Thyroid gland (tissue), 4 donors: Measurements from ENCODE around the gene SYNGR3.
"Not testable (repeated sequence)": the region's sequence is repeated elsewhere in the genome, so short reads cannot be mapped to it uniquely, and the experiment has no call there.

Experiments
- POLR2A ChIP-seq, 2 donors: fragments of 450-650 bp; IDR thresholded peaks; one replicate each; pipeline ENCODE4 v1.6.1; 2017; ENCODE audit warnings: antibody characterized with exemption in 2 of 2, mild to moderate bottlenecking in 2 of 2, moderate library complexity in 1 of 2
- TF ChIP-seq, protein P1 (sequence below), 6 experiments: fragments of 200-600 bp in 3 of 6; fragments of 450-650 bp in 3 of 6; sonication (generic) in 3 of 6; IDR thresholded peaks; one replicate each; pipeline ENCODE4 v1.5.1; 2016 to 2019; ENCODE audit warnings: antibody characterized with exemption in 6 of 6, mild to moderate bottlenecking in 2 of 6, inconsistent platforms in 1 of 6, moderate library complexity in 1 of 6

DNA sequence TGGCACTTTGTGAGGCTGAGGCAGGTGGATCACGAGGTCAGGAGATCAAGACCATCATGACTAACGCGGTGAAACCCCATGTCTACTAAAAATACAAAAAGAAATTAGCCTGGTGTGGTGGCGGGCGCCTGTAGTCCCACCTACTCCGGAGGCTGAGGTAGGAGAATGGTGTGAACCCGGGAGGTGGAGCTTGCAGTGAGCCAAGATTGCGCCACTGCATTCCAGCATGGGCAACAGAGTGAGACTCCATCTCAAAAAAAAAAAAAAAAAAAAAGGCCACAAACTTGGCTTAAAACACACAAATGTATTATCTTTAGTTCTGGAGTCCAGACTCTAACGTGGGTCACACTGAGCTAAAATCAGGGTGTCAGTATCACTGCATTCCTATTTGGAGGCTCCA is 22.0 kb downstream of the SYNGR3 start:
- TF ChIP-seq, protein P1, sequence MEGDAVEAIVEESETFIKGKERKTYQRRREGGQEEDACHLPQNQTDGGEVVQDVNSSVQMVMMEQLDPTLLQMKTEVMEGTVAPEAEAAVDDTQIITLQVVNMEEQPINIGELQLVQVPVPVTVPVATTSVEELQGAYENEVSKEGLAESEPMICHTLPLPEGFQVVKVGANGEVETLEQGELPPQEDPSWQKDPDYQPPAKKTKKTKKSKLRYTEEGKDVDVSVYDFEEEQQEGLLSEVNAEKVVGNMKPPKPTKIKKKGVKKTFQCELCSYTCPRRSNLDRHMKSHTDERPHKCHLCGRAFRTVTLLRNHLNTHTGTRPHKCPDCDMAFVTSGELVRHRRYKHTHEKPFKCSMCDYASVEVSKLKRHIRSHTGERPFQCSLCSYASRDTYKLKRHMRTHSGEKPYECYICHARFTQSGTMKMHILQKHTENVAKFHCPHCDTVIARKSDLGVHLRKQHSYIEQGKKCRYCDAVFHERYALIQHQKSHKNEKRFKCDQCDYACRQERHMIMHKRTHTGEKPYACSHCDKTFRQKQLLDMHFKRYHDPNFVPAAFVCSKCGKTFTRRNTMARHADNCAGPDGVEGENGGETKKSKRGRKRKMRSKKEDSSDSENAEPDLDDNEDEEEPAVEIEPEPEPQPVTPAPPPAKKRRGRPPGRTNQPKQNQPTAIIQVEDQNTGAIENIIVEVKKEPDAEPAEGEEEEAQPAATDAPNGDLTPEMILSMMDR (IDR thresholded peaks at IDR 0.05) = not testable (repeated sequence)
- TF ChIP-seq POLR2A (IDR thresholded peaks at IDR 0.05) = not testable (repeated sequence)
